K562 (cell line): ENCODE data around the gene SLC6A4. TPM values are rescaled to one million over a fixed set of nuclear protein-coding genes. Genes with fewer than 3 reads are reported as not detected.

Experiments
- ATAC-seq: fragments of 200-7000 bp; cut with Tn5 transposase; 3 replicates; pipeline ENCODE4 v1.9.1; 2020; ENCODE audit warnings: moderate library complexity
- BruUV-seq: library from RNA; stranded (reverse); fragments of 400-500 nt; replicated peaks from 2 replicates; lab custom pipeline; 2021; lab: Mats Ljungman, UMichigan
- CTCF ChIA-PET: fragments of 300-600 bp; formaldehyde crosslinking; extraction: SDS; loops from one replicate; lab custom pipeline; 2021; ENCODE audit warnings: low intra/inter-chr PET ratio; lab: Yijun Ruan, JAX
- POLR2A ChIA-PET: fragments of 300-600, 350-650 bp; sonication (Branson Sonifier 250); formaldehyde crosslinking; extraction: SDS; loops from one replicate; lab custom pipeline; 2021; ENCODE audit warnings: antibody characterized with exemption, inconsistent platforms; lab: Yijun Ruan, JAX
- DNase-seq, 4 experiments: peaks; one replicate each; pipeline versions ENCODE4 v3.0.0 to v3.0.0-alpha.2; 2011 to 2018; ENCODE audit warnings: low spot score in 3 of 4, mixed read lengths in 3 of 4; ENCODE audit errors: extremely low read depth in 1 of 4
- FAIRE-seq: peaks from 2 replicates; lab custom pipeline; 2011; peaks lifted over from hg19 to GRCh38; lab: Jason Lieb, UNC
- H2AFZ ChIP-seq: 2 replicates; pipeline ENCODE4 v1.6.0; 2011; ENCODE audit warnings: low read depth, low read length, control low read depth, inconsistent platforms
- H3K27ac ChIP-seq: fragments of 200-600 bp; 3 replicates; pipeline ENCODE4 v1.8.0; 2011; ENCODE audit warnings: low read depth, mild to moderate bottlenecking, control low read depth, inconsistent platforms, low read length, moderate library complexity, mixed read lengths; ENCODE audit errors: extremely low read depth
- H3K27me3 ChIP-seq, 2 experiments: fragments of 300-600 bp in 1 of 2; 2 replicates in 1 of 2; 3 replicates in 1 of 2; pipeline versions ENCODE4 v1.6.0 to v1.8.0; 2011; ENCODE audit warnings: inconsistent platforms in 2 of 2, low read length in 2 of 2, mild to moderate bottlenecking in 1 of 2, mixed read lengths in 1 of 2, moderate library complexity in 1 of 2; ENCODE audit not compliant: control insufficient read depth in 2 of 2, insufficient read depth in 2 of 2
- H3K36me3 ChIP-seq: fragments of 300-600 bp; 3 replicates; pipeline ENCODE4 v1.8.0; 2011; ENCODE audit warnings: mild to moderate bottlenecking, low read length, inconsistent platforms; ENCODE audit not compliant: control insufficient read depth, insufficient read depth
- H3K4me1 ChIP-seq, 2 experiments: fragments of 200-600 bp in 1 of 2; replicated peaks in 1 of 2; 2 replicates in 1 of 2; 3 replicates in 1 of 2; pipeline versions ENCODE4 v1.5.1 to v1.8.0; 2011; ENCODE audit warnings: inconsistent platforms in 2 of 2, low read length in 2 of 2, mild to moderate bottlenecking in 1 of 2, mixed read lengths in 1 of 2, moderate library complexity in 1 of 2; ENCODE audit not compliant: control insufficient read depth in 2 of 2, insufficient read depth in 2 of 2
- H3K4me2 ChIP-seq: 2 replicates; pipeline ENCODE4 v1.6.1; 2011; ENCODE audit warnings: low read length, control low read depth, inconsistent platforms, mixed read lengths; ENCODE audit not compliant: insufficient read depth
- H3K4me3 ChIP-seq: fragments of 200-600 bp; sonication (generic), shearing (Covaris generic); 2 replicates; pipeline ENCODE4 v1.5.1; 2016; ENCODE audit warnings: control low read depth, inconsistent platforms
- H3K79me2 ChIP-seq: fragments of 200-600 bp; 3 replicates; pipeline ENCODE4 v1.8.0; 2011; ENCODE audit warnings: low read length, inconsistent platforms; ENCODE audit not compliant: control insufficient read depth, insufficient read depth
- H3K9ac ChIP-seq, 2 experiments: 2 replicates each; pipeline versions ENCODE4 v1.6.0 to v1.6.1; 2011; ENCODE audit warnings: low read depth in 2 of 2, low read length in 2 of 2, control low read depth in 1 of 2, inconsistent platforms in 1 of 2, mild to moderate bottlenecking in 1 of 2, mixed read lengths in 1 of 2; ENCODE audit not compliant: insufficient read depth in 1 of 2
- H3K9me1 ChIP-seq: one replicate; pipeline ENCODE4 v1.6.0; 2011; ENCODE audit warnings: inconsistent platforms, mild to moderate bottlenecking, low read length, moderate library complexity; ENCODE audit not compliant: control insufficient read depth, insufficient read depth
- H3K9me3 ChIP-seq: replicated peaks from 2 replicates; pipeline ENCODE4 v1.5.1; 2011; ENCODE audit warnings: low read depth, low read length, inconsistent platforms; ENCODE audit not compliant: control insufficient read depth, insufficient read depth
- H4K20me1 ChIP-seq: replicated peaks from 2 replicates; pipeline ENCODE4 v1.6.1; 2011; ENCODE audit warnings: low read length, inconsistent platforms, mixed read lengths; ENCODE audit not compliant: control insufficient read depth, insufficient read depth
- DNMT1 ChIP-seq: fragments of 450-650 bp; IDR thresholded peaks from 2 replicates; pipeline ENCODE4 v1.6.1; 2016; ENCODE audit warnings: antibody characterized with exemption, mild to moderate bottlenecking
- HCFC1 ChIP-seq: IDR thresholded peaks from 2 replicates; pipeline ENCODE4 v1.6.1; 2012; ENCODE audit warnings: low read depth, low read length, improper control_type of control experiment
- KLF10 ChIP-seq: fragments of 250-450 bp; sonication (Bioruptor Pico); IDR thresholded peaks from 2 replicates; pipeline ENCODE4 v1.6.1; 2021; ENCODE audit warnings: matching md5 sums
- MTF1 ChIP-seq: fragments of 250-450 bp; sonication (Bioruptor Pico); IDR thresholded peaks from 2 replicates; pipeline ENCODE4 v1.9.0; 2021; ENCODE audit warnings: moderate library complexity, mild to moderate bottlenecking, inconsistent platforms, borderline replicate concordance
- NR1H2 ChIP-seq: sonication (generic); formaldehyde crosslinking; IDR thresholded peaks from 2 replicates; pipeline ENCODE4 v1.4.0; 2020; ENCODE audit warnings: mild to moderate bottlenecking, missing genetic modification reagents
- PCBP2 ChIP-seq: fragments of 200-400 bp; formaldehyde crosslinking; IDR thresholded peaks from 2 replicates; pipeline ENCODE4 v1.6.1; 2018; ENCODE audit warnings: low read length, low read depth, mild to moderate bottlenecking, moderate library complexity; ENCODE audit not compliant: poor library complexity, severe bottlenecking
- POLR2H ChIP-seq: IDR thresholded peaks from 2 replicates; pipeline ENCODE4 v1.6.1; 2016; ENCODE audit warnings: missing genetic modification characterization, low read depth, mild to moderate bottlenecking, control low read depth, missing compliant biosample characterization, moderate library complexity
- SIX5 ChIP-seq, 2 experiments: IDR thresholded peaks; 2 replicates each; pipeline ENCODE4 v1.6.1; 2011; ENCODE audit warnings: low read length in 2 of 2, borderline replicate concordance in 1 of 2, low read depth in 1 of 2, mild to moderate bottlenecking in 1 of 2, moderate library complexity in 1 of 2; ENCODE audit not compliant: insufficient read depth in 1 of 2
- ZNF212 ChIP-seq: fragments of 450-650 bp; formaldehyde crosslinking; IDR thresholded peaks from 2 replicates; pipeline ENCODE4 v1.4.0; 2020; ENCODE audit warnings: mild to moderate bottlenecking
- ZNF57 ChIP-seq: fragments of 450-650 bp; formaldehyde crosslinking; IDR thresholded peaks from 2 replicates; pipeline ENCODE4 v1.4.0; 2020; ENCODE audit warnings: mild to moderate bottlenecking, moderate library complexity
- ZNF707 ChIP-seq: fragments of 250-450 bp; sonication (Bioruptor Pico); conservative IDR thresholded peaks from 2 replicates; pipeline ENCODE4 v1.8.0; 2022; ENCODE audit warnings: inconsistent platforms, mild to moderate bottlenecking, moderate library complexity
- WGBS: fragments of 100-300 bp; shearing (Covaris generic); methylation state at CpG from one replicate; pipeline ENCODE4 v1.1.6; 2016; ENCODE audit warnings: low coverage, mixed read lengths; ENCODE audit not compliant: insufficient coverage; ENCODE audit errors: missing lambda C conversion rate; 5-methylcytosine and 5-hydroxymethylcytosine counted together
- in situ Hi-C: fragments of 300-500 bp; cut with MboI; formaldehyde crosslinking; loops from 4 replicates; pipeline ENCODE4 v1.15.0; 2018; ENCODE audit warnings: inconsistent platforms, mixed read lengths
- intact Hi-C: fragments of 100-400 bp; cut with micrococcal nuclease; formaldehyde crosslinking; loops from 2 replicates; pipeline ENCODE4 v1.14.2; 2022
- polyA plus RNA-seq, 8 experiments: library from polyadenylated mRNA; depleted of rRNA in 4 of 8; stranded (reverse) in 5 of 8; unstranded in 3 of 8; fragments of >200 nt; fragmentation: Nextera tagmentation in 2 of 8; fragmentation: Illumina TruSeq in 1 of 8; extraction: Ambion mirVana in 2 of 8; extraction: Trizol in 1 of 8; gene quantifications; 2 replicates each; pipeline versions ENCODE4 v1.2.1 to v1.2.3, GENCODE V29; 2011 to 2014; ENCODE audit warnings: inconsistent platforms in 1 of 8, missing spikeins in 1 of 8
- total RNA-seq, 7 experiments: library from RNA; depleted of rRNA in 6 of 7; stranded (reverse); fragments of >200 nt in 6 of 7; fragmentation: Illumina TruSeq in 2 of 7; extraction: Trizol in 2 of 7; gene quantifications; 2 replicates each; pipeline versions ENCODE4 v1.2.1 to v1.2.3, GENCODE V29; 2011 to 2021; ENCODE audit warnings: low replicate concordance in 1 of 7
- TF ChIP-seq, protein P1 (sequence below), 2 experiments: fragments of 450-650 bp; IDR thresholded peaks; 2 replicates each; pipeline ENCODE4 v1.6.1; 2016
- TF ChIP-seq, protein P2 (sequence below), 3 experiments: fragments of 200-800 bp in 1 of 3; fragments of 250-450 bp in 1 of 3; fragments of 450-650 bp in 1 of 3; sonication (Bioruptor Pico) in 1 of 3; sonication (Bioruptor generic) in 1 of 3; formaldehyde crosslinking in 1 of 3; IDR thresholded peaks; 2 replicates each; pipeline versions ENCODE4 v1.6.1 to v1.8.0; 2016 to 2022; ENCODE audit warnings: mild to moderate bottlenecking in 2 of 3, missing genetic modification characterization in 2 of 3, missing compliant biosample characterization in 1 of 3, moderate library complexity in 1 of 3

Gene SLC6A4
- total and polyA plus RNA-seq, 9 of the 15 experiments (the other 6 are each of a cell fraction or from before 2014, with no cell fraction given) = 0.05 to 0.09 (median 0.07) TPM; not detected in 6

DNA sequence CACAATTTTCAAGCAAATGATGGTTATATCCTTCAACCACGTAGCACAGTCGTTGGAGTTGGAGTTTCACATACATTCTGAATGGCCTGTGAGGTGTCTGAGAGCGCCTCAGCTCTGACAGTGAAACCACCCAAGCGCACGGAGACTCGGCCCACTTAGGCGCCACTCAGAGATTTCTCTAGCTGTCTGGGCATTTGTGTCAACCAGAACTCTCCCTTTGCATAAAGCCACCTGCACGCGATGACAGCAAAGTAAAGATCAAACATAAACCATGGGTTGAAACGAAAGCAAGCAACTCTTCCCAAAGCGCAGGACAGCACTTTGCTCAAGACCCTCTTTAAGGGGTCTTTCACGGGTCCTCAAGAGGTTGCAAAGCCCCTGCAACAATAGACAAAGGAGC, 533 bp downstream of the SLC6A4 start (continued):
- TF ChIP-seq POLR2H (no peak), HCFC1 (no peak)
- TF ChIP-seq, all 486 proteins: peak for 0

DNA sequence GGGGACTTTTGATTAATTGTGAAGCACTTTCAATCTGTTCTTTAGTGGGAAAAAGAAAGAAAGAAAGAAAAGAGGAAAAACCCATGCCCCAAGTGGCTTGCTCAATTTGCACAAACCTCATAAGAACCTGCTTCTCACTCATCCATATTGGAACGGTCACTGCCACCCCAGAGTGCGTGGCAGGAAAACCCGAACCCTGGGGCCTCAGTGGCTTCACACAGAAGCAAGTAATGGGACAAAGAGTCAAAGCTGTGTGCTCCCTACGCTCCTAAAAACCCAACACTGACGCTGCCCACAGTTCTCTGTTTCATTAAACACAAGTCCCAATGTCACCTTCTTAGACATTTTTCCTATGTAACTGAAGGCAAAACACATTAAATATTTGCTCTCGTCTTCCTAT, 1.2 kb downstream of the SLC6A4 start:
- H3K4me3 ChIP-seq = no peak overlapping the region
- peaks cover 6% of the 10 kb centered on the region; the same call in 1 of the 2 replicates for H4K20me1 ChIP-seq
- DNase-seq (no peak), FAIRE-seq (no peak), ATAC-seq (no peak)
- intact Hi-C loops = no loop called here
- ChIA-PET POLR2A (interaction anchor here (0.6 kb wide), 1 partner anchor 40 kb away, joined by 4 read pairs; no protein-coding TSS in a partner anchor), CTCF (no interaction called here)
- H3K4me1 ChIP-seq = peaks cover 0 to 32% of the 10 kb centered on the region in 2 experiments; a peak in 2 of 5 replicates
- no peaks in the 10 kb centered on the region for H3K9me3 ChIP-seq
- no peaks in the 10 kb centered on the region for H3K36me3 ChIP-seq
- TF ChIP-seq, protein P1, sequence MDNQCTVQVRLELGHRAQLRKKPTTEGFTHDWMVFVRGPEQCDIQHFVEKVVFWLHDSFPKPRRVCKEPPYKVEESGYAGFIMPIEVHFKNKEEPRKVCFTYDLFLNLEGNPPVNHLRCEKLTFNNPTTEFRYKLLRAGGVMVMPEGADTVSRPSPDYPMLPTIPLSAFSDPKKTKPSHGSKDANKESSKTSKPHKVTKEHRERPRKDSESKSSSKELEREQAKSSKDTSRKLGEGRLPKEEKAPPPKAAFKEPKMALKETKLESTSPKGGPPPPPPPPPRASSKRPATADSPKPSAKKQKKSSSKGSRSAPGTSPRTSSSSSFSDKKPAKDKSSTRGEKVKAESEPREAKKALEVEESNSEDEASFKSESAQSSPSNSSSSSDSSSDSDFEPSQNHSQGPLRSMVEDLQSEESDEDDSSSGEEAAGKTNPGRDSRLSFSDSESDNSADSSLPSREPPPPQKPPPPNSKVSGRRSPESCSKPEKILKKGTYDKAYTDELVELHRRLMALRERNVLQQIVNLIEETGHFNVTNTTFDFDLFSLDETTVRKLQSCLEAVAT (IDR thresholded peaks at IDR 0.05) = no peak
- TF ChIP-seq DNMT1 = no peak
- no peak for TF ChIP-seq ZNF57 (CRISPR knock-in tag)
- no peak for TF ChIP-seq MTF1 (CRISPR knock-in tag)
- no peak for TF ChIP-seq SIX5 (IDR thresholded peaks at IDR 0.05; ENCODE audit: borderline replicate concordance in 1 of 2, insufficient read depth in 1 of 2, low read depth in 1 of 2, low read length in 2 of 2)
- TF ChIP-seq NR1H2 = no peak
- no peak for TF ChIP-seq ZNF707
- TF ChIP-seq PCBP2 = no peak
- TF ChIP-seq ZNF212 (CRISPR knock-in tag) = no peak
- TF ChIP-seq, protein P2, sequence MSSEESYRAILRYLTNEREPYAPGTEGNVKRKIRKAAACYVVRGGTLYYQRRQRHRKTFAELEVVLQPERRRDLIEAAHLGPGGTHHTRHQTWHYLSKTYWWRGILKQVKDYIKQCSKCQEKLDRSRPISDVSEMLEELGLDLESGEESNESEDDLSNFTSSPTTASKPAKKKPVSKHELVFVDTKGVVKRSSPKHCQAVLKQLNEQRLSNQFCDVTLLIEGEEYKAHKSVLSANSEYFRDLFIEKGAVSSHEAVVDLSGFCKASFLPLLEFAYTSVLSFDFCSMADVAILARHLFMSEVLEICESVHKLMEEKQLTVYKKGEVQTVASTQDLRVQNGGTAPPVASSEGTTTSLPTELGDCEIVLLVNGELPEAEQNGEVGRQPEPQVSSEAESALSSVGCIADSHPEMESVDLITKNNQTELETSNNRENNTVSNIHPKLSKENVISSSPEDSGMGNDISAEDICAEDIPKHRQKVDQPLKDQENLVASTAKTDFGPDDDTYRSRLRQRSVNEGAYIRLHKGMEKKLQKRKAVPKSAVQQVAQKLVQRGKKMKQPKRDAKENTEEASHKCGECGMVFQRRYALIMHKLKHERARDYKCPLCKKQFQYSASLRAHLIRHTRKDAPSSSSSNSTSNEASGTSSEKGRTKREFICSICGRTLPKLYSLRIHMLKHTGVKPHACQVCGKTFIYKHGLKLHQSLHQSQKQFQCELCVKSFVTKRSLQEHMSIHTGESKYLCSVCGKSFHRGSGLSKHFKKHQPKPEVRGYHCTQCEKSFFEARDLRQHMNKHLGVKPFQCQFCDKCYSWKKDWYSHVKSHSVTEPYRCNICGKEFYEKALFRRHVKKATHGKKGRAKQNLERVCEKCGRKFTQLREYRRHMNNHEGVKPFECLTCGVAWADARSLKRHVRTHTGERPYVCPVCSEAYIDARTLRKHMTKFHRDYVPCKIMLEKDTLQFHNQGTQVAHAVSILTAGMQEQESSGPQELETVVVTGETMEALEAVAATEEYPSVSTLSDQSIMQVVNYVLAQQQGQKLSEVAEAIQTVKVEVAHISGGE (CRISPR knock-in tag; IDR thresholded peaks at IDR 0.05) = no peak
- no peak for TF ChIP-seq KLF10 (CRISPR knock-in tag)
- H3K4me2 ChIP-seq = no peak overlapping the region
- no peak overlapping the region for H3K27ac ChIP-seq
- no peak overlapping the region for H3K9ac ChIP-seq
- no TSS peak for BruUV-seq
- no peaks in the 10 kb centered on the region for H3K79me2 ChIP-seq
- peaks cover 47 to 68% of the 10 kb centered on the region in 2 experiments for H3K27me3 ChIP-seq
- in situ Hi-C loops = no loop called here
- no peak overlapping the region for H2AFZ ChIP-seq
- no peaks in the 10 kb centered on the region for H3K9me1 ChIP-seq
- 6% methylated on average over 6 of the region's 6 CpGs for WGBS
